Measurements from ENCODE around the gene LRTM2. TPM values are rescaled to one million over a fixed set of nuclear protein-coding genes. Genes with fewer than 3 reads are reported as not detected.

Gene LRTM2
- total RNA-seq, 2 experiments from 2014 or later: not detected

GRCh38 chr12:1787714-1788113, 32.7 kb upstream of the LRTM2 start:
- TF ChIP-seq CTCF (conservative IDR thresholded peaks at IDR 0.05; ENCODE audit: low read length): no peak
- no peak for TF ChIP-seq EZH2phosphoT487 (IDR thresholded peaks at IDR 0.05; ENCODE audit: borderline replicate concordance, low read depth, low read length)

GRCh38 chr12:1790444-1790843, 29.9 kb upstream of the LRTM2 start:
- H2AFZ ChIP-seq (ENCODE audit: low read length): no peak overlapping the region
- POLR2A ChIA-PET: interaction anchor here (0.5 to 1.4 kb wide), 5 partner anchors 11 to 901 kb away, joined by 3 read pairs; no protein-coding TSS in a partner anchor
- no peaks in the 10 kb centered on the region for H3K79me2 ChIP-seq (ENCODE audit: insufficient read depth, low read depth, low read length)
- H3K4me2 ChIP-seq (ENCODE audit: low read length): no peak overlapping the region
- H4K20me1 ChIP-seq (ENCODE audit: insufficient read depth, low read length): no peaks in the 10 kb centered on the region
- no peak overlapping the region for H3K4me3 ChIP-seq (ENCODE audit: low read depth, low read length, poor library complexity, severe bottlenecking)
- H3K36me3 ChIP-seq (ENCODE audit: insufficient read depth, low read length): peaks cover 21% of the 10 kb centered on the region; the same call in 1 of the 2 replicates
- no peaks in the 10 kb centered on the region for H3K9me2 ChIP-seq (ENCODE audit: insufficient read depth, low read length)
- no peak for TF ChIP-seq CTCF (conservative IDR thresholded peaks at IDR 0.05; ENCODE audit: low read length)
- no peak for TF ChIP-seq EZH2phosphoT487 (IDR thresholded peaks at IDR 0.05; ENCODE audit: borderline replicate concordance, low read depth, low read length)
- no TSS peak for BruUV-seq (replicated peaks)
- CTCF ChIA-PET (ENCODE audit: unreplicated experiment): interaction anchor here (1.4 to 3.0 kb wide), 3 partner anchors 135 to 156 kb away, joined by 3 to 16 read pairs (median 10); no protein-coding TSS in a partner anchor
- H3K4me1 ChIP-seq (ENCODE audit: insufficient read depth, low read length, poor library complexity, severe bottlenecking): peaks cover 14% of the 10 kb centered on the region
- DNase-seq (ENCODE audit: low spot score): no peak
- intact Hi-C loops (cut with micrococcal nuclease; ENCODE audit: unreplicated experiment): loop anchor here (10.0 kb wide), 1 partner anchor 494 kb away; no protein-coding TSS in a partner anchor
- no peak overlapping the region for H3K27ac ChIP-seq (ENCODE audit: low read depth, low read length, poor library complexity, severe bottlenecking)
- no peaks in the 10 kb centered on the region for H3K9me3 ChIP-seq (ENCODE audit: low read length)

More at GRCh38 chr12:1787714-1788113, 32.7 kb upstream of the LRTM2 start:
- Histone ChIP-seq H3K4me2 (ENCODE audit: low read length) (no peak overlapping the region), H4K20me1 (ENCODE audit: insufficient read depth, low read length) (no peaks in the 10 kb centered on the region), H3K4me3 (ENCODE audit: low read depth, low read length, poor library complexity, severe bottlenecking) (no peak overlapping the region), H3K79me2 (ENCODE audit: insufficient read depth, low read depth, low read length) (no peaks in the 10 kb centered on the region), H3K27ac (ENCODE audit: low read depth, low read length, poor library complexity, severe bottlenecking) (no peak overlapping the region), H3K4me1 (ENCODE audit: insufficient read depth, low read length, poor library complexity, severe bottlenecking) (peaks cover 10% of the 10 kb centered on the region), H3K36me3 (ENCODE audit: insufficient read depth, low read length) (peaks cover 47% of the 10 kb centered on the region), H2AFZ (ENCODE audit: low read length) (no peak overlapping the region), H3K9me3 (ENCODE audit: low read length) (no peaks in the 10 kb centered on the region), H3K9me2 (ENCODE audit: insufficient read depth, low read length) (no peaks in the 10 kb centered on the region)
- DNase-seq (ENCODE audit: low spot score): no peak
- ChIA-PET CTCF (ENCODE audit: unreplicated experiment) (no interaction called here), POLR2A (no interaction called here)
- intact Hi-C loops (cut with micrococcal nuclease; ENCODE audit: unreplicated experiment): no loop called here
- no TSS peak for BruUV-seq (replicated peaks)
